Measurements from ENCODE around the gene UIMC1.

The UIMC1 gene

DNA sequence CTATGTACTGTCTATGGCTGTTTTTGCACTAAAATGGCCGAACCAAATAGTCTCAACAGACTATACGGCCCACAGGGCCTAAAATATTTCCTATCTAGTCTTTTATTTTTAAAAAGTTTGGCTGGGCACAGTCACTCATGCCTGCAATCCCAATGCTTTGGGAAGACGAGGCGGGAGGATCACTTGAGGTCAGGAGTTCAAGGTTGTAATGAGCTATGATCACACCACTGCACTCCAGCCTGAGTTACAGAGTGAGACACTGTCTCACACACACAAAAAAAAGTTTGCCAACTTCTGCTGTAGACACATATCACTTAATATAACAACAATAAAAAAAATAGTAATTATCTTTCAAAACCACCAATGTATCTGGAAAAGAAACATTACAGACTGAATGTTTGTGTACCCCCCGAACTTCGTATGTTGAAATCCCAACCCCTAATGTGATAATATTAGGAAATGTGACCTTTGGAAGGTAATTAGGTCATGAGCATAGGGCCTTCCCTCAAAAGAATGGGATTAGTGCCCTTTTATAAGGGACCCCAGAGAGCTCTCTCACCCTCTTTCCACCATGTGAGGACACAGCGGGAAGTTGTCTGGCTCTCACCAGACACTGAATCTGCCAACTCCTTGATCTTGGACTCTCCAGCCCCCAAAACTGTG is 53.9 kb downstream of the UIMC1 start:
- no peak for DNase-seq (ENCODE audit: low read depth)

DNA sequence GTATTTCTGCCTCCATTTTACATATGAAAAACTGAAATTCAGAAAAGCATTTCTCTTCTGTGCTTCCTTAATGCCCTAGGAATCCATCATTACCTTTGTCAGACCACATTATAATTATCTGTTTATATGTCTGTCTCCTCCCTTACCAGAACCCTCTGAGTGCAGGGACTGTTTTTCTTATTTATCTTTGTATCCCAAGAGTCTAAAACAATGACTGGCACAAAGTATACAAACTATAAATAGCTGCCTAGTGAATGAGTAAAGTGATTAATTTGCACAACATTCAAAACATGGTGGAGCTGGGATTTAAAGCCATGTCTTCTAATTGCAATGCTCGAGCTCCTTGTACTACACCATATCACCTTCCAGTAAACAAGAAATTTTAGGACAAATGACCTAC is 58.1 kb downstream of the UIMC1 start:
- DNase-seq (ENCODE audit: low read depth): no peak

DNA sequence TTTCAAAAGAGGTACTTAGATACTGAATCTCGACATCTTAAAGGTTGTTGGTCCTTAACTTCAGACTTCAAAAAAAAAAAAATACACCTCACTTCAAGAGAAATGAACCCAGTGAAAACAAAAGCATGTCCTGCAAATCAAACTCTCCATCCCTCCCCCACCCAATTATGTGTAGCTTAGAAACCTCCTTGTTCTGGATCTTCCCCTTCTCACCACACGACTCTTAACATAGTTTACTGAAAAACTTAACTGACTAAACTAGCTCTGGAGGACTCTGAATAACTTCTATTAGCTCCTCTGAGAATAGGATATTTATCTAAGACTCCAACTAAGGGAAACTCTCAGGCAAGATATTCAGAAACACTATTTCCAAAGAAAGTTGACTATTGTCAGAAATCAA is 58.7 kb downstream of the UIMC1 start:
- DNase-seq (ENCODE audit: low read depth): no peak

DNA sequence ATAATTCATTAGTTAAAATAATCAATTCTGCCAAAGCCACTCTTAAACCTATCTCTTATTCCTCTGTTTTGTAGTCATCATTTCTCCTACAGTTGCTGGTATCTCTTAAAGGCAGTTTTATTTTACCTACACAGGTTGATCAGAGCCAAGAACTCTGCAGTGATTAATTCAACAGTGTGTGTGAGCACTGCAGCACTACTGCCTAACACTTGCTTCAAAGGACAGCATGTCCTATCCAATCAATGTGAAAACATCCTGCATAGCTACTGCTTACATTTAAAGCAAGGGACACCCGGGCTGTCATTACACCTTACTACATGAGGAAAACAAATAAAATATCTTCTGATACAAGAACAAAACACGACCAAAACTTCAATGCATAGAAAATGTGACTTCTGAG is 62.3 kb downstream of the UIMC1 start:
- no peak for DNase-seq (ENCODE audit: low read depth)

DNA sequence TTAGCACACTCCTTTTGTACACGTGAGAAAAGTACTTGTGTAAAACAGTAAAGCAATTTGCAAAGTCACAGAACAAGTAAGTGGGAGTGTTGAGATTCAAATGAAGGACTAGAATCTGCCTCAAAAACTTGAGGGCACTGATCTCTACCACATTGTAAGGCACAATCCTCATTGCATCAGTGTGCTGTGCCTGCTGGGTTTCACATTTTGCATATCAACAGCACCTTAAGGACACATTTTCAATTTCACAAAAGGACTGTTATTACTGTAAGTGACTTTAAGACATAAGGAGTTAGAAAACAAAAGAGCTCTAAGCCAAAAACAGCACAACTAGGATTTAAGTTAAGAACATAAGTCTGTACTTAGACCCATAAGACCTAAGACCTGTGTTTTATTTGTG is 62.8 kb downstream of the UIMC1 start:
- no peak for DNase-seq (ENCODE audit: low read depth)

DNA sequence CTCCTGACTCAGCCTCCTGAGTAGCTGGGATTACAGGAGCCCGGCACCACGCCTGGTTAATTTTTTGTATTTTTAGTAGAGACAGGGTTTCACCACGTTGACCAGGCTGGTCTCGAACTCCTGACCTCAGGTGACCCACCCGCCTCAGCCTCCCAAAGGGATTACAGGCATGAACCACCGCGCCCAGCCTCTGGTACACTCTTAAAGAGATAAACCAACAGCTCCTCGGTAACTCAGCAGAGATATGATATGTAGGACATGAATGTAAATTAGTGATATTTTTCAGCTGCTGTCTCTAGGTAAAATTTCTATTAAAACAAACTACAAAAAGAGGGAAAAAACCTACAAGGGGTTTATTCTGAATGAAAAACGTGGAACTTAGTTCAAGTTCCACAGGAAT is 64.6 kb downstream of the UIMC1 start:
- DNase-seq (ENCODE audit: low read depth): no peak

DNA sequence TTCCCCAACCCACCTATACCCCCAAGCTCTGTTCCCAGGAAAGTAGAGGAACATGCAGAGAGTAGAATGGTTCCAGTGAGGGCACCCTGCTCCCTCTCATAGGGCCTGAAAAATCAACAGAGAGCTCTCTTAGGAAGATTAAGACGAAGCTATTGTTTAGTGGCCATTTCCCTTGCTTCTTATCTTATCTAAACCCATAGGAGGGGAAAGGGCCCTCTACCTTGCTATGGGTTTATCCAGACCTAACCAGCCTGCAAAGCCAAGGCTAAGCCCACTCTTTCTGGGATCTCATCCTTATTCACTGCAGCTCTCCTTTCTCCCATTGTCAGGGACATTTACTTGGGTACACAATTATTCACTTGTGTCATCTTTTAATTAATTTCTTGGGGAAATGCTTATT is 68.1 kb downstream of the UIMC1 start:
- no peak for DNase-seq (ENCODE audit: low read depth)

DNA sequence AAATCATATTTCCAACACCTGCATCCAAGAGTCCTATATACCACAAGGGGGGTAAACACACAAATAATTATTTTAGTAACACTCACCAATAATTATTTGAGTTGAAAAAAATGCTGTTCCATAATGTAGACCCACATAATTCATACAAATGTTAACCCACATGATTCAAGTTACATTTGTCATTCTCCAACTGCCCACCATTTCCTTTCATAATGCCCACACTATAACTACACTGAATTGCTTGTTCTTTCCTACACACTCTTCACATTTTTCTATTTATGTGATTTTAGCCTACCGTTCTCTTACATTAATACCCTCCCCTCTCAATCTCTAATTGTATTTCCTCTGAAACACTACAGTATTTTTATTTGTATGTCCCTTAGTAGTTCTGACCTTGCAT is 71.6 kb downstream of the UIMC1 start:
- no peak for DNase-seq (ENCODE audit: low read depth)

DNA sequence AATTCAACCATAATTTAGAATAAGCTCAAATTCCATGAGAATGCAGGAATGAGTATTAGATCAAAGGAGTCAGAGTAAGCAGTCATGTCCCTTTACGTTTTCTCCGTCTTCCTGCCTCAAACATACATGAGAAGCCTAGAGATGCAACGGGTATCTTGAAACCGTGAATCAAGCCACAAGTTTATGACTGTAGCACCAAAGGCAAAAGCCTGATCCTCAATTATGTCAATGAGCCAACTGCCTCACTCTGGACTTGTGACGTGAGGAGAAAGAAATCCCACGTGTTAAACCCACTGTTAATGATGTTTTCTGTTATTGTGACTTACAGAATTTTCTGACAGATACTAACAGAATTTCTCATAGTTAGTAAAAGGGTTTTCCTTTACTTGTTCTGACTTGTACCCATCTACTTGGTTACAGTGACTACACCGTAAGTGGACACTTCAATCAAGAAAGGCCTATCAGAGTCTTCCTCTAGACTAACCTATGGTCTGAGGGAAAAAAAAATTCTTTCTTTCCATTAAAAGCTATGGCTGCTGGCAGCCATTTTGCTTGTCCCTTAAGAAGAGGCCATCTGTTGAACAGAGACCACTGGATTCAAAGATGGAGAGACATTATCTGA is 72.2 kb downstream of the UIMC1 start:
- DNase-seq (ENCODE audit: low read depth): no peak

DNA sequence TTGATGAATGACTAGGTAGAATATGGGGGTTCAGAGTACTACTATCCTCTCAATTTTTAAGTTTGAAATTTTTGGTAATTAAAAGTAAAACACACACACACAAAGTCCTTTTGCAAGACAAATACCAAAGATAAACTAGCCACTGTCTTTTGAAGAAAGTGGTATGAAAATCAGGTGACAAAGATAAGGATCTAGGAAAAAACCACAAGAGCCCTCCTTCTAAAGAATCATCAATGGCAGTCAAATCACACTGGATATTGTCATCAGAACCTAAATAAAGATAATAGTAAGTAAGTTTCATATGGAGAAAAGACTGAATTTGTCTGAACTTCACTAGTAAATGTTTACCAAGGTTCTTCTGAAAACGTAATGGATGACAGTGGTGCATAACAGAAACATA is 76.9 kb downstream of the UIMC1 start:
- DNase-seq (ENCODE audit: low read depth): no peak

DNA sequence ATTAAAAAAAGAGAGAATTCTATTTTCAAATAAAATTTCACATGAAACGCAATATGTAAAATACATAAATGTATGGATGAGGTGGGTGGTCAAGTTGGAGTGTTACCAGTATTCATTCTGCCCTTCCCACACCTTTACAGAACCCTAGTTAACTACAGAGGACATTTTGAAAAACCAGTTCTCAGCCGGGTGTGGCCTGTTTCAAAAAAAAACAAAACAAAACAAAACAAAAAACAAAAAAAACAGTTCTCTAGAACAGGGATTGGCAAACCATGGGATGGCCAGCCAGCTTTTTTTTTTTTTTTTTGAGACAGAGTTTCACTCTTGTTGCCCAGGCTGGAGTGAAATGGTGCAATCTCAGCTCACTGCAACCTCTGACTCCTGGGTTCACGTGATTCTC is 79.0 kb downstream of the UIMC1 start:
- no peak for DNase-seq (ENCODE audit: low read depth)

DNA sequence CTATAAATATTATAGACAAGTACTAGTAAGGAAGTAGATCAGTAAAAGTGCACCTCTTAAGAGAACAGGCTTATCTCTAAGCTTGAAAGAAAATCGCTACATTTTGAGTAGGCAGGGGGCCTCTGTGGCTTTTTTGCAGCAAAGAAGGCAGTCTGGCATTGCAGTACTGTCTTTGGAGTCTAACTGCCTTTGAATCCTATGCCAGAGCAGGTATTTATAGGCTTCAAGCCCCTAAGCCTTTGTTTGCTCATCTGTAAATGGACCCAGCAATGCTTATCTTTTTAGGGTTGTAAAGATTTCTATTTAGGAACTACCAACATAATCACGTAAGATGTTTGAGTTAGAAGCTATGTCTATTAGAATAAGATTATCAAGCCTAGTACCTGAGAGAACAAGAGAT is 83.8 kb downstream of the UIMC1 start:
- DNase-seq (ENCODE audit: low read depth): no peak

DNA sequence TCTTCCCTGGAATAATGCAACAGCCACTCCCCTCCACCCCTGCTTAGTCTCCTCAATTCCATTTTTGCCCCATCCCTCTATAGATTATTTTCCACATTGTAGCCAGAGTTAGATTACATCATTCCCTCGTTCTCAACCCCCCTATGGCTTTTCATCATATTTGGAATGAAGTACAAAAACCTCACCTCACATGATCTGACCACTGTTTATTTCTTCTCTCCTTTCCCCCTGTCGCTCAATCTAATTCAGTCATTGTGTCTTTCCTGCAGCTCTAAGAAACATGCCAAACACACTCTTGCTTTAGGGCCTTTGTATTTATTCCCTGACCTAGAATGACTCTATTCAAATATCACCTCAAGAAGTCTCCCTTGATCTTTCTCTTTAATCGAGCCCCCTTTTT is 84.9 kb downstream of the UIMC1 start:
- no peak for DNase-seq (ENCODE audit: low read depth)

DNA sequence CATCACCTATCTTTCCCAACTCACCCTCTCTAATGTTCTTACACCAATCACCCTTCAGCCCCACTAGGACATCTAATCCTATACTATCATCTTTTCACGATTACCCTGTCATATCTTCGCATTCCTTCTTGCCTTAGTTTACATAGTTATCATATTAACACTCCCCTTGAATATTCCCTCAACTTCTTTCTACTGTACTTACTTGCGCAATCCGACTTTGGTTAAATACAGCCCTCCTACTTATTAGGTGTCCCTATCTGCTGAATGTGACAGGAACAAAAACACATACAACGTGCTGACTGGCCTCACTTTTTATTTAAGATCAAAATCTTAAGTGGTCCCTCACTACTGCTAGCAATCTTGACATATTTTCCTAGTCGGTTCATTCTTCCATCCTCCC is 88.0 kb downstream of the UIMC1 start:
- DNase-seq (ENCODE audit: low read depth): no peak

DNA sequence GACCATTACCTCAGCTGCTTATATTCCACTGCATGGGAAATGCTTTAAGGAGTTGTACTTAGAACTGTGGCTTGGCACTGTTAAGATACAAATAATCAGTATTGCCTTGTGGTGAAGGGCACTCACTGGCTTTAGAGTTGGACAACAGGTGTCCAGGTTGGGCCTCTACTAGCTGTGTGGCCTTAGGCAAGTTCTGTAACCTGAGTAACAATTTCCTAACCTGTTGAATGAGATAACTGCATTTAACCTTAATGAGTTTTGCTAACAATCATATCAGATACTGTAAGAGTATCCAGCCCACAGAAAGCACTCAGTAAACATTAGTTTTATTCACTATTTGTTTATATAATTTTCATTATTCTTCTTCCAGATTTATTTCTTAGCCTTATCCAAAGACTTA is 90.2 kb downstream of the UIMC1 start:
- DNase-seq (ENCODE audit: low read depth): no peak

DNA sequence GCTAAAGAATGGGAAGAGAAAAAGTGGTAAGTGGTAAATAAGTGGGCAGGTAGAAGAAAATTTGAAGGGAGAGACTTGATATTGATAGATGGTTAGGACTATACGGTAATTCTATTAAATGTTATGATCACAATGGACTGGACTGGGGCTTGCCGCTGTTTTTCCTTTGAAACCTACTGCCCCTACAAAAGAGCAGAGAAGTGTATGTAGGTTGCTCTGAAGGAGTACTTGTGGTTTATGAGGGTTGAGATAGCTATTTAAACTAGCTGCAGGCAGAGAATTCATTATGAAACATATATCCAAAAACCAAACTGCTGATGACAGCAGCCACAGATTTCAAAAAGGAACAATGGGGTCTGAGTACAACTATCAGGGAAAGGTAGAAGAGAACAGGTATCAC is 90.7 kb downstream of the UIMC1 start:
- no peak for DNase-seq (ENCODE audit: low read depth)

DNA sequence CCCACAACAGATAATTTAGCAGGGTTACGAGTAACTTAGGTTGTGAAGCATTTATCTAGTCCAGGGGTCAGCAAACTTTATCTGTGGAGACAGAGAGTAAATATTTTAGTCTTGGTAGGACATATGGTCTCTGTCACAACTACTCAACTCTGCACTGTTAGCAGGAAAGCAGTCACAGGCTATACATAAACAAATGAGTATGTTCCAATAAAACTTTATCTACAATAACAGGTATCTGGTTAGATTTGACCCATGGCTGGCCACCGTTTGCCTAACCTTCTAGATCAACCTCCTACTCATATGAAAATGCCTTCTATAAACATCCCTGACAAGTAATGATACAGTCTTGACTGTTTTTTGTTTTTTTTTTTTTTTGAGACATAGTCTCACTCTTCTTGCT is 94.5 kb downstream of the UIMC1 start:
- DNase-seq (ENCODE audit: low read depth): no peak

DNA sequence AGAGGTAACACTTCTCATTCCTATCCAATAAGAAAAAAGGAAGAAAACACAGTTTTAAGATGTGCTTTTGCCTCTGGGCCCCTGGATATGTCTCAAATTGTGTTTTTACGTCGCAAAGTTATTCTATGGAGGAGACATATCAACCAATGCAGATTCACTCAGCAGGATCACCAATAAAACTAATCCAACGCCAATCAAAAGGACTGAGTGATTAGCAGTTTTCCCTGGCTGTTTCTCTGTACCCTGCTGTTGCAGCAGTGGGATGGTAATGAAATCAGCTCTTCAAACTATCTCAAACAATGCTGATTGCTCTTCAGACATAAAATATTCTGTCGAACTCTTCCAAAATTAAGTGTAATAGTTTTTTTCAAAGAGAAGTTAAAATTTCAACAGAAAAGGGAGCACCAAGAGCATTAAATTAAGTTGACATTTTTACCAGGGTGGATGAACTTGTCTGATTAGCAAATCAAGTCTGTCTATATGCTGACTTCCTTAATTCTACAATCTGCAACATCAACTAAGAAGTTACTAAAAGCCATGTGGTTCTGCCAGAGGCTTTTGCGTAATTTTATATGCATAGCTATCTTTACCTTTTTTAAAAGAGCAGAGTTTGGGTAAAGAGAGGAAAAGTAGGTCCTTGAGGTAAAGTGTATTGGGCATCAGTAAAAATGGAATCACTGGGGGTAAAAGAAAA is 97.8 kb downstream of the UIMC1 start:
- no peak for DNase-seq (ENCODE audit: low read depth)

DNA sequence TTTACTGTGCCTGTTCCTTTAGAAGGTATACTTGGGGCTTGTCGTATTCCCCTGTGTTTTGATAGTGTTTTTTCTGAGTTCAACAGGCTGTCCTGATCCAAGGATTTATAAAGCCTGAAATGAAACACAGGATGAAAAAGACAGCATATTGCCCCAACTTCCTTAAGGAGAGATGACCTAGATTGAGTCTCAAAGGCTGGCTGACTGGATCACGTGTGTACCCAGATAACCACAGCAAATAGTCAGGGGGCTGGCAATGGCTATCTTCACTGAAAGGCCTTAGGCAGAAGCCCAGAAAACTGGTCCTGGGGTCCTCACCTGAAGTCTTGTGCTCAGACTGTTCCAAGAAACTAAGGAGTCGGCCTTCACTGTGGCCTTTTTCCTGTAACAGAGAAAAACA is 99.8 kb downstream of the UIMC1 start:
- no peak for DNase-seq (ENCODE audit: low read depth)

DNA sequence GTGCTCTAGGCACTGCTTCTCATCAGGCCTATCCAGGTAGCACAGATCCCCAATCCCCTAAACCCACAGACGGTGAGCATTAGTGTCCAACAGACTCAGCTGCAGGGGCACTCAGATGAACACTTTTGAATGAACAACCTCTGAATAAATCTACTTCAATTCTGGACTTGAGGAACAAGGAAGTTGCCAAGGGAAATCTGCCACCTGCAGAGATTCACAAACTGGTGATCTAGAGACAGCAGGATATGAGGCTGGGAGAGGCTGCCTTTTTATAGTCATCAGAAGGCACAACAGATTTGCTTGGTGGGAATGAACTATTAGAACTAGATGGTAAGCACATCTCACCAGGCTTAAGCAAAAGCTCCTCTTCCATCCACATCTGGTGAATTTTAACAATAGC is 100.5 kb downstream of the UIMC1 start:
- DNase-seq (ENCODE audit: low read depth): no peak

DNA sequence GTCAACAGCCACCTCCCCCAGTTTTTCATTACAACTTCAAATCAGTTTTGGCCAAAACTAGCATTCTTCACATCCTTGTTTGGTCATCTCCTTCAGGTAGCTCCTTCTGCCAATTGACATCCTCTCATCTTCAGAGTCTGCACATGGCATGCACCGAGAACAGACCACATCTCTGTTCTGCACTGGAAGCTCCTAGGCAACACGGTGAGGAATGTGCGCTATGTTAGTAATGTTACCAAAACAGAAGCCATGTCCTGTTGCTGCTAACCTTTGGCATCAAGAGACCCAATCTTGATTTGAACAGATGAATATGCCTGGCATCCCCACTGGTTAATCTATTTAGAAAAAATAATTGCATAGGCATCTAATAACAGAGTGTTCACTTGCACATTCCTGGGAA is 102.3 kb downstream of the UIMC1 start:
- no peak for DNase-seq (ENCODE audit: low read depth)

DNA sequence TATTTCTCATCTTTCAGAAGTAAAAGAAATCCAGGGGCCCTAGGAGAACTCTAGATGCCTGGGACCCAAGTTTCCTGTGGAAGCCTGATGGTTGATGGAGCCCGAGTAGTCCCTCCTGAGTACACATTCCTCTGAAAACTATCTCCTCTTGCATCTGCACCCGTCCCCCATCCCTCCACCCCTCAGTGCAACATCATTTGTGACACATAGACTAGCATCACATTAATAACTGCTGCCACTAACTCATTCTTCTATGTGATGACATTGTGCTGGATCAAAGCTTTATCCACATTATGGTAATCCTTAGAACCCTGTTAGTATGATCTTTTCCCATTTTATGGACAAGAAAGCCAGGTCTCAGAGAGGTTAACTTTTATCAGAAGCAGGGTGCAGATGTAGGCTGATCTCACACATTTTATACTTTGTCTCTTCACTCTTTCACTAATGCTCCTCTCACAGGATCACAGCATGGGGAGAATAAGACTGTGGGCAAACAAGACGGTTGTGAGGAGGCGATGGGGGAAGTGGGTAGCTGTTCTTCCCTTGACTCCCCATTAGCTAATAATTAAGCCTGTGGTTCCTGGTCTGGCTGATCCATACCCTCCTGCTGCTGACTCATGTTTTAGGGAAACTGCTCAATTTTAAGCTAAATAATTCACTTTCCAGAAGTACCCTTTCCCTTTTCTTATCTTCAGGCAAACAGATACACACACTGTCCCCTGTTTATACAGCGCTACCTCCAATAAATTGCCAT is 103.5 kb downstream of the UIMC1 start:
- no peak for DNase-seq (ENCODE audit: low read depth)
